Omental fat pad (tissue), 4 donors: ENCODE data around the gene RASAL2. TPM values are rescaled to one million over a fixed set of nuclear protein-coding genes. Genes with fewer than 3 reads are reported as not detected.

Source experiments
- ATAC-seq: fragments of 150-250 bp; one replicate; pipeline ENCODE4 v1.9.1; 2016; ENCODE audit warnings: mild to moderate bottlenecking, moderate library complexity; ENCODE audit not compliant: low FRiP score
- DNase-seq: peaks from one replicate; pipeline ENCODE4 v3.0.0-alpha.2; 2019; ENCODE audit warnings: low spot score
- CTCF ChIP-seq, 3 donors: fragments of 450-650 bp; IDR thresholded peaks; one replicate each; pipeline ENCODE4 v1.5.1; 2016 to 2017; ENCODE audit warnings: antibody characterized with exemption in 3 of 3, mild to moderate bottlenecking in 3 of 3, moderate library complexity in 2 of 3
- total RNA-seq, 4 donors: library from RNA; depleted of rRNA; stranded (reverse); fragments of >200 nt; gene quantifications; one replicate each; pipeline ENCODE4 v1.1.0, GENCODE V29; 2016

RASAL2 gene
- total RNA-seq, 4 donors from 2014 or later = 13.5 to 52.3 (median 30.9) TPM

GRCh38 chr1:178368208-178368607 lies 274.3 kb downstream of the RASAL2 start:
- TF ChIP-seq CTCF (IDR thresholded peaks at IDR 0.05) = no peak
- DNase-seq = no peak
- no peak for ATAC-seq

- DNase-seq (peak; percentile 22), ATAC-seq (no peak)
- no peak for TF ChIP-seq CTCF (IDR thresholded peaks at IDR 0.05)
Measured at GRCh38 chr1:178371235-178371634, 277.3 kb downstream of the RASAL2 start.

GRCh38 chr1:178371933-178372388 lies 278.1 kb downstream of the RASAL2 start:
- ATAC-seq (no peak), DNase-seq (no peak)
- TF ChIP-seq CTCF (IDR thresholded peaks at IDR 0.05) = no peak

- DNase-seq (no peak), ATAC-seq (no peak)
- TF ChIP-seq CTCF (IDR thresholded peaks at IDR 0.05) = no peak
Measured at GRCh38 chr1:178374016-178374415, 280.1 kb downstream of the RASAL2 start.

GRCh38 chr1:178376008-178376407 lies 282.1 kb downstream of the RASAL2 start:
- TF ChIP-seq CTCF (IDR thresholded peaks at IDR 0.05) = no peak
- DNase-seq (no peak), ATAC-seq (no peak)

- no peak for DNase-seq
- TF ChIP-seq CTCF (IDR thresholded peaks at IDR 0.05) = no peak
- no peak for ATAC-seq
Measured at GRCh38 chr1:178379807-178380206, 285.9 kb downstream of the RASAL2 start.

- TF ChIP-seq CTCF (IDR thresholded peaks at IDR 0.05) = no peak
- ATAC-seq (no peak), DNase-seq (no peak)
Measured at GRCh38 chr1:178382372-178382771, 288.5 kb downstream of the RASAL2 start.
